Measurements from ENCODE around the gene TP53I11. TPM values are rescaled to one million over a fixed set of nuclear protein-coding genes. Genes with fewer than 3 reads are reported as not detected.

TP53I11 gene
- total RNA-seq, 1 donor: 47.8 TPM

GRCh38 chr11:44974402-44975000 is 23.8 kb upstream of the TP53I11 start:
- no peaks in the 10 kb centered on the region for H3K79me2 ChIP-seq (ENCODE audit: insufficient read depth, low read length)
- DNase-seq (ENCODE audit: insufficient read length, low spot score, missing footprints): no peak
- no peaks in the 10 kb centered on the region for H3K4me1 ChIP-seq (ENCODE audit: insufficient read depth, low read length)
- H2AFZ ChIP-seq (ENCODE audit: low read length): no peak overlapping the region
- TF ChIP-seq CTCF (IDR thresholded peaks at IDR 0.05; ENCODE audit: extremely low read depth, low read depth, low read length): no peak
- H3K27ac ChIP-seq (ENCODE audit: low read depth, low read length): no peak overlapping the region
- no peaks in the 10 kb centered on the region for H3K36me3 ChIP-seq (ENCODE audit: insufficient read depth, low read length)
- H3K4me3 ChIP-seq (ENCODE audit: insufficient read depth, low read length): no peak overlapping the region
- H3K9me3 ChIP-seq (ENCODE audit: low read depth, low read length): no peaks in the 10 kb centered on the region
- H3K4me2 ChIP-seq (ENCODE audit: insufficient read depth, low read length): no peak overlapping the region
- peaks cover 19% of the 10 kb centered on the region for H3K27me3 ChIP-seq (ENCODE audit: insufficient read depth, low read length)
- H4K20me1 ChIP-seq (ENCODE audit: insufficient read depth, low read length): no peaks in the 10 kb centered on the region

GRCh38 chr11:44973632-44974401 is 23.1 kb upstream of the TP53I11 start:
- no peaks in the 10 kb centered on the region for H4K20me1 ChIP-seq (ENCODE audit: insufficient read depth, low read length)
- no peaks in the 10 kb centered on the region for H3K79me2 ChIP-seq (ENCODE audit: insufficient read depth, low read length)
- no peak overlapping the region for H3K4me2 ChIP-seq (ENCODE audit: insufficient read depth, low read length)
- DNase-seq (ENCODE audit: insufficient read length, low spot score, missing footprints): peak; percentile 19
- no peaks in the 10 kb centered on the region for H3K4me1 ChIP-seq (ENCODE audit: insufficient read depth, low read length)
- no peak overlapping the region for H3K4me3 ChIP-seq (ENCODE audit: insufficient read depth, low read length)
- no peaks in the 10 kb centered on the region for H3K36me3 ChIP-seq (ENCODE audit: insufficient read depth, low read length)
- TF ChIP-seq CTCF (IDR thresholded peaks at IDR 0.05; ENCODE audit: extremely low read depth, low read depth, low read length): no peak
- no peaks in the 10 kb centered on the region for H3K9me3 ChIP-seq (ENCODE audit: low read depth, low read length)
- H2AFZ ChIP-seq (ENCODE audit: low read length): no peak overlapping the region
- H3K27ac ChIP-seq (ENCODE audit: low read depth, low read length): no peak overlapping the region
- peaks cover 19% of the 10 kb centered on the region for H3K27me3 ChIP-seq (ENCODE audit: insufficient read depth, low read length)

GRCh38 chr11:44972746-44973435 is 22.2 kb upstream of the TP53I11 start:
- TF ChIP-seq CTCF (IDR thresholded peaks at IDR 0.05; ENCODE audit: extremely low read depth, low read depth, low read length): no peak
- Histone ChIP-seq H3K4me2 (ENCODE audit: insufficient read depth, low read length) (no peak overlapping the region), H2AFZ (ENCODE audit: low read length) (no peak overlapping the region), H3K4me3 (ENCODE audit: insufficient read depth, low read length) (no peak overlapping the region), H3K27ac (ENCODE audit: low read depth, low read length) (no peak overlapping the region), H3K36me3 (ENCODE audit: insufficient read depth, low read length) (no peaks in the 10 kb centered on the region), H3K27me3 (ENCODE audit: insufficient read depth, low read length) (peaks cover 19% of the 10 kb centered on the region), H4K20me1 (ENCODE audit: insufficient read depth, low read length) (no peaks in the 10 kb centered on the region), H3K4me1 (ENCODE audit: insufficient read depth, low read length) (no peaks in the 10 kb centered on the region), H3K9me3 (ENCODE audit: low read depth, low read length) (no peaks in the 10 kb centered on the region), H3K79me2 (ENCODE audit: insufficient read depth, low read length) (no peaks in the 10 kb centered on the region)
- DNase-seq (ENCODE audit: insufficient read length, low spot score, missing footprints): peak; percentile 13

GRCh38 chr11:44971185-44971584 is 20.5 kb upstream of the TP53I11 start:
- no peak for DNase-seq (ENCODE audit: insufficient read length, low spot score, missing footprints)
- Histone ChIP-seq H3K27me3 (ENCODE audit: insufficient read depth, low read length) (peaks cover 22% of the 10 kb centered on the region), H4K20me1 (ENCODE audit: insufficient read depth, low read length) (no peaks in the 10 kb centered on the region), H3K4me1 (ENCODE audit: insufficient read depth, low read length) (no peaks in the 10 kb centered on the region), H3K27ac (ENCODE audit: low read depth, low read length) (no peak overlapping the region), H3K4me2 (ENCODE audit: insufficient read depth, low read length) (no peak overlapping the region), H3K4me3 (ENCODE audit: insufficient read depth, low read length) (no peak overlapping the region), H3K79me2 (ENCODE audit: insufficient read depth, low read length) (no peaks in the 10 kb centered on the region), H3K9me3 (ENCODE audit: low read depth, low read length) (no peaks in the 10 kb centered on the region), H3K36me3 (ENCODE audit: insufficient read depth, low read length) (no peaks in the 10 kb centered on the region), H2AFZ (ENCODE audit: low read length) (no peak overlapping the region)
- no peak for TF ChIP-seq CTCF (IDR thresholded peaks at IDR 0.05; ENCODE audit: extremely low read depth, low read depth, low read length)
